HG03565 (cell line): ENCODE data around the gene PTPRG.

Experiments
- ATAC-seq: cut with Tn5 transposase; IDR thresholded peaks from one replicate; pipeline ENCODE4 v1.9.1; 2021; ENCODE audit warnings: mild to moderate bottlenecking, moderate library complexity; ENCODE audit not compliant: unreplicated experiment

Gene PTPRG

GRCh38 chr3:61877359-61878138, 316.2 kb downstream of the PTPRG start:
- ATAC-seq = peak; percentile 92

- no peak for ATAC-seq
These were observed 320.9 kb downstream of the PTPRG start for GRCh38 chr3:61882253-61882652.

GRCh38 chr3:61884794-61885193, 323.4 kb downstream of the PTPRG start:
- no peak for ATAC-seq

DNA sequence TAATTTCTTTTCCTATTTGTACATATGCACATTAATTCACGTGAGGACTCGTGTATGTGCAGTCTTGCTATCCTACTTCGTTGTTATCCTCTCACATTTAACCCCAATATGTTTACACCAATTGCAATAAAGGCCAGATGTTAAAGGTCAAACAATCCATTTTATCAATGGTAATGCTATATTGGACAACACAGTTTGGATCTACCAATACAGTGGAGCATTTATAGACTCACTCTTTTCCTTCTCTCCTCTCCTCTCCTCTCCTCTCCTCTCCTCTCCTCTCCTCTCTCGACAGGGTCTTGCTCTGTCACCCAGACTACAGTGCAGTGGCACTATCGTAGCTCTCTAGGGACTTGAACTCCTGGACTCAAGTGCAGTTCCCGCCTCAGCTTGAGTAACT, 324.0 kb downstream of the PTPRG start:
- ATAC-seq = no peak

DNA sequence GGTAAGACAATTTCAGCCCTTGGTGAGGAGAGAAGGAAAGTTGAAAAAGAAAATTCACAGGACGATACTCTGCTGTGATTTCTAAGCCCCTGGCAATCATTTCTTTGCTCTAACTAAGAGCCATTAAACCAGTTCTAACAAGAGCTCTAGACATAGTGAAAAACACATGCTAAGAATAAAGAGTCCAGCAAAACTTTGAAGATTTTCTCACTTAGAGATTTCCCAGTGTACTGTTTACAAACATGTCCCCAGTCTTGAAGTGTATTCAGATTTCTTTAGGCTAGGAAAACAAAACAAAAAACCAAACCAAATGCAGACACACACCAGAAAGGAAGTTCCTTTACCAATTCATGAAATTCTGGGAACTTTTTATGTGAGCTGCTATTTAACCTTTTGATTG, 325.8 kb downstream of the PTPRG start:
- no peak for ATAC-seq

GRCh38 chr3:61889259-61889658, 327.9 kb downstream of the PTPRG start:
- ATAC-seq = no peak

- no peak for ATAC-seq
These were observed 328.8 kb downstream of the PTPRG start for GRCh38 chr3:61890167-61890566.

DNA sequence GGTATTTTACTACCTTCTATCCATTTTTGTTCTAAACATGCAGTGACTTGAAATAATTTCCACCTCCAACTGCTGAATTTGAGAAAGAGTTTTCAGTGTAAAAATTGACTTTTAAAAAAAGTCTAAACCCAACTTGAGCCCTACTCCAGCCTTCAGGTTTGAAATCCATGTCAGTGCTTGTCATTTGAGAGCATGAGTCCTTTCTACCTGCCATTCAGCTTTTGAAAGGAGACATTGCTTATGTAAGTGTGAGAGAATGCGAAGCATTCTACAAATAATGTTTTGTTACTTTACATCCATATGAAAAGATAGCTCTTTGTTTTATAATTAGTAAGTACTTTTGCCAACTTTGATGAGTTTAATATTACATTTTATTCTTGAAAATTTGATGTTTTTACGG, 329.2 kb downstream of the PTPRG start:
- ATAC-seq = no peak

- ATAC-seq = no peak
These were observed 331.5 kb downstream of the PTPRG start for GRCh38 chr3:61892891-61893290.

GRCh38 chr3:61893840-61894566, 332.6 kb downstream of the PTPRG start:
- ATAC-seq = no peak

DNA sequence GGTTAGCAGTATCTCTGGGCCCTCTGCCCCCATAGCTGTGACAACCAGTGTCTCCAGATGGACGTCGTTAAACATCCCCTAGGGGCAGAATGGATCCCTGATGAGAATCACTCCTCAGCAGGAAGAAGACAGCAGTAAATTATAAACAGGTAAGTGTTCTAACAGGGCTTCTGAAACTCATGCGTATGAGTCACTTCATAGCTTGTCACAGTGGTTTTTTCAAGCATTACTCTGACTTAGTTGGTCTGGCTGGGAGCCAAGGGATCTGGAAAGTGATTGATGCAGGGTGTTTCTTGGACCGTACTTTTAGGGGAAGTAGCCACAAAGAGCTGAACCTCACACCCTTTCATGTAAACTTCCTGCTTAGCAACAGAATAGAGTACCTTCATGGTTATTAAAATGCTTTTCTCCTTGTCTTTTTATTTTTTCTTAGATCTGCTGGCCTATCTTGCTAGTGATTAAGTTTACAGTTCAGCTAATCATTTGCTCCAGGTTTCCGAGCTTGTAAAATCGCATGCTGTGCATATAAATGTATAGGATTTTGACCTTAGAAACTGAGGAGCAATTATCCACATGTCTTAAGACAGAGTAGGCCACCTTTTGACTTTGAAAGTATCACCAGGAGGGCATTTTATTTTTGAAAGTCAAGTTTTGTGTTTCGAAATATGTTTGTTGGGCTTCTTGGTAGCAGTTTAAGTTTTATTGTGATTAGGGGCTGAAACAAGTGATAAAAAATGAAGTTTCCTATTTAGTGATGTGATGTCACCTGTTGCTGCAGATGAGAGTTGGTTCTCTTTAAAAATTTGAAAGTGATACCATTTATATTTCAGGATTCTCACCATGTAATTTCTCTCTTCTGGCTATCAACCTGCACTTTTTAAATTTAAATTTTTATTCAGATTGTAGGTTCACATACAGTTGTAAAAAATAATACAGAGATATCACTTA, 333.9 kb downstream of the PTPRG start:
- ATAC-seq = peak; percentile 96

DNA sequence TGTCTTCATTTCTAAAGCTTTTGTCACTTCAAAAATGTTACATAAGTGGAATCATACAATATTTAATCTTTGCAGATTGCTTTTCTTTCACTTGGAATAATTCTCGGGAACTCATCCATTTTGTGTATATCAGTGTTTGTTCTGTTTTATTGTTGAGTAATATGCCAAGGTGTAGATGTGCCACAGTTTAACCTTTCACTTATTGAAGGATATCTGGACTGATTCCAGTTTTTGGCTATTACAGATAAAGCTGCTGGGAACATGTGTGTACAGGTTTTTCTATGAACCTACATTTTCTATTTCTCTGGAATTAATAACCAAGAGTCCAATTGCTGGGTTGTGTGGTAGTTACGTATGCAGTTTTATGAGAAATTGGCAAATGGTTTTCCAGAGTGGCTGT, 334.9 kb downstream of the PTPRG start:
- no peak for ATAC-seq

GRCh38 chr3:61897848-61898247, 336.5 kb downstream of the PTPRG start:
- ATAC-seq = no peak

DNA sequence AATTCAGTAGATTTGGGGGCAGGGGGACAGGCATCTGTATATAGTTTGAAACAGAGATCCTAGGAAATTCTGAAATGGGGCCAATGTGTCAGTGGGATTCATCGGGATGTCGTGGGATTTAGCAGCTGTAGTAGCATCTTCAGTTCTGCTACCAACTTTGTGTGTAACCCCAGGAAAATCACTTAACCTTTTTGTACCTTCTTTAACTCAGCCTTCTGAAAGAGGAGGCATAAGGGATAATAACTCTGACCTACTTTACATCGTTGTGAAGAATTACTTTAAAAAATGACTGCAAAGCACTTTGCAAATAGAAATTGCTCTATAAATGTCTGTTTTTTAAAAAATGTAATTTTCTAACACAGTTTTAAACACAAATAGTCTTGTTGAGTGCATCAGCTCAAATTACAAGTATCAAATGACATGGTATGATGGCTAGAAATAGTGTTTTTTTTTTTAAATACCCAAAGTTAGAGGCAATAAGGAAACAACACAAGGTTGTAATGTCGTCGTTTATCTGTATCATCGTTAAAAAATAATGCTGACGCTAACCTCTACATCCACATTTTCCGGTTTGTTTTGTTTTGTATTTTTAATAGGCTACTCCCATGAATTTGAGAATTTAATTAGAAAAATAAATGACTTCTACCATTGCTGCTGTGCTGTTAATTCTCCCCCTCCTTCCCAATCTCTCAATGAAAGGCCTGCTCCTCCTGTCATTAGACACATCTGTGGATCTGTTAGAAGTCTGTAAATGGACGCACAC, 338.5 kb downstream of the PTPRG start:
- ATAC-seq = no peak

DNA sequence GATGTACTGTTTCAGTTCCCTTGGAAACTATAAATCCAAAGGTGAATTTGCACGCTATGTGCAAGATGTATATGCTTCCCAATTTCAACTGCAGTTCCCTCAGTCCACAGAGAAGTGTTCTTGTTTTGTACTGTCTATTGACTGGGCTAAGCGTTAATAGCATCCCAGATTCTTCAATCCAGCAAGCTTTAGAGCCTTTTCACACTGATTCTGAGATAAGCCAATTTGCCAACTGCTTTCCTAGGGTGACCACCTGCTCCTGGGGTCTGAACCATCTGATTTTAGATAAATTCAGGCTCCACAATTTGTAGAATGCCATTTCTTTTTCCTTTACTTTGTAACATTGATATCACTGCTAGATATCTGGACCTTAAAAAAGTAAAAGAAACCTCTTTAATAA, 340.1 kb downstream of the PTPRG start:
- no peak for ATAC-seq

DNA sequence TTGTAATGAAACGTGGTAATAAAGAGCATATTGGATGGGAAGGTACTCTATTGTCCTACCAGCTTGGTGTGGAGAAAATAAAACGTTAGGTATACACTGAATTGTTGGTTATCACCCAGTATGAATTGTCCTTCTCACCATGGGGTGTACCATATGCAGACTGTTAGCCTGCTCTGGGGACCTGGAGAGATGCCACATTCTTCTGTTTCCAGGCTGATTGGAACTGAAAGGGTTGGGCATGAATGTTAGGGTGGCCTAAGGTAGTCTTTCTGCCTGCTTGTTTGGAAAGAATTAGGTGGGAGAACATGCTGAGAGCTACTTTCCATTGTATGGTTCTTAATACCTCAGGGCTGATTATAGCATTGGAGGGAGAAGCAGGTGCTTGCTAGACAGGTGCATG, 340.6 kb downstream of the PTPRG start:
- no peak for ATAC-seq

- no peak for ATAC-seq
These were observed 341.7 kb downstream of the PTPRG start for GRCh38 chr3:61903074-61903473.

DNA sequence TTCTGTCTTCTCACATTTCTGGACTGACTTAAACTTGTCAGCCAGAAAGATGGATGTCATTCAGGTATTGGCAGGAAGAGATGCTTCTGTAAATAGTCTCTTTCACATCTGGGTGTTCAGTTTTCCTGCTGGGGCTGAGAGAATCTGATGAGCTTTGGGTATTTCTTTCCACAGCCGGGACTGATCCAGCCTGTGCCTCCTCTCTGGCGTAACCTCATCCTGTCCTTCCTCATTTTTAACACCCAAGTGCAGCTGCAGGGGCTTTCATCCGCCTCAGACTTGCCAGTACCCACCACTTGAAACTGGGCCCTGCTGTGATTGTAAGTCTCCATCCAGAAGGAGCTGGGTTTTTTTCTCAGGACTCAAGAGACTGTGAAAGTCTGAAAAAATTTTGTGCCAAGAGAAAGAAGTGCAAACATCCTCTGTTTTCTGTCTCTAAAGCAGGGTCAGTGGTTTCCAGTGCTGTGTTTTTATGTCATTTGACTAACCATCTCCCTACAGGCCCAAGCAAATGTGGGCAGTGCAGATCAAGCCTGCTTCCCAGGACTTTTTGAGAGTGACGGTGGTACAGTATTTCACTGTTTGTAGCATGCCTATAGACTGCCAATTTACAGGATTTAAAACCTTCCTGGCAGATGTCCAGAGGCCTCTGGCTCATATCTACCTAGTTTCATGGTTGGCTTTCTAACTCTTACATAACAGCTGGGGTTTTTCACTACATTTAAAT, 342.7 kb downstream of the PTPRG start:
- no peak for ATAC-seq

GRCh38 chr3:61907210-61907795, 345.9 kb downstream of the PTPRG start:
- no peak for ATAC-seq

- no peak for ATAC-seq
These were observed 347.0 kb downstream of the PTPRG start for GRCh38 chr3:61908382-61908781.
